KBM-7 (cell line): ENCODE data around the gene FUT7.

Source experiments
- DNase-seq: peaks from one replicate; pipeline ENCODE4 v3.0.0-alpha.2; 2015
- in situ Hi-C: fragments of 300-500 bp; cut with MboI; formaldehyde crosslinking; loops from 2 replicates; pipeline ENCODE4 v1.14.3; 2020; ENCODE audit warnings: low sequenced_read_pairs, low pct_unique_long_range_greater_than_20kb, mixed read lengths

FUT7 gene, protein sequence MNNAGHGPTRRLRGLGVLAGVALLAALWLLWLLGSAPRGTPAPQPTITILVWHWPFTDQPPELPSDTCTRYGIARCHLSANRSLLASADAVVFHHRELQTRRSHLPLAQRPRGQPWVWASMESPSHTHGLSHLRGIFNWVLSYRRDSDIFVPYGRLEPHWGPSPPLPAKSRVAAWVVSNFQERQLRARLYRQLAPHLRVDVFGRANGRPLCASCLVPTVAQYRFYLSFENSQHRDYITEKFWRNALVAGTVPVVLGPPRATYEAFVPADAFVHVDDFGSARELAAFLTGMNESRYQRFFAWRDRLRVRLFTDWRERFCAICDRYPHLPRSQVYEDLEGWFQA

DNA sequence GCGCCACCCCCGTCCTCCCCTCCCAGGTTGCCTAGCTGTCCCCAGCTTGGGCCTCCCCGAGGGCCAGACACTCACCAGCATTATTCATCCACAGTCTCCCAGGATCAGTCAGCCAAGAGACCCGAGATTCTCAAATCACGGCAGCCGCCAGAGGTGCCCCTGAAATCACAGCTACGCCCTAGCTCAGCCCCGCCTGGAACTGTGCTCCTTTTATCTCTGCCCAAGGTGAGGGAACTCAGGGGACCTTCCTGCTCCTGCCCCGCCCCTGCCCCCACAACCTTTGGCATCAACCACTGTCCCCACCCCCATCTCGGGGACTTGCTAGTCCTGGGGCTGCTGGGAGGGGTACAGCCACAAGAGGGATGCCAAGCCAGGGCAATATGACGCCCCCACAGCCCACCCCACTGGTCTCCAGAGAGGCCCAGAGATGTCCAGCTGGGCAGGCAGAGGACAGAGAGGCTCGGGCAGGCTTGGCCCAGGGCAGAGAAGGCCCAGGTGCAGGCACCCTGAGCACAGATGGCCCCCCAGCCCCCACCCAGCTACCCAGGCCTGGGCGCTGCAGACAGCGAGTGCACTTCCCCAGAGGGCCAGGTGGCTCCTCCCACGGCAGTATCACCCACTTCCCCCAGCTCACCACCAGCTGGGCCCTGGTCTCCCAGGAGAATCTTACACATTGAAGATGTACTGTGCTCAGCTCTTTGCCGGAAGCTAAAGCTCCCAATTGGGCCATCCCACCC is at the start of gene FUT7:
FUT7 (minus strand) TSS at position 185 of the 737 bp plus-strand sequence; CDS start at position 88, 97 bp downstream.
- in situ Hi-C loops = no loop called here
- peak; percentile 60 for DNase-seq

DNA sequence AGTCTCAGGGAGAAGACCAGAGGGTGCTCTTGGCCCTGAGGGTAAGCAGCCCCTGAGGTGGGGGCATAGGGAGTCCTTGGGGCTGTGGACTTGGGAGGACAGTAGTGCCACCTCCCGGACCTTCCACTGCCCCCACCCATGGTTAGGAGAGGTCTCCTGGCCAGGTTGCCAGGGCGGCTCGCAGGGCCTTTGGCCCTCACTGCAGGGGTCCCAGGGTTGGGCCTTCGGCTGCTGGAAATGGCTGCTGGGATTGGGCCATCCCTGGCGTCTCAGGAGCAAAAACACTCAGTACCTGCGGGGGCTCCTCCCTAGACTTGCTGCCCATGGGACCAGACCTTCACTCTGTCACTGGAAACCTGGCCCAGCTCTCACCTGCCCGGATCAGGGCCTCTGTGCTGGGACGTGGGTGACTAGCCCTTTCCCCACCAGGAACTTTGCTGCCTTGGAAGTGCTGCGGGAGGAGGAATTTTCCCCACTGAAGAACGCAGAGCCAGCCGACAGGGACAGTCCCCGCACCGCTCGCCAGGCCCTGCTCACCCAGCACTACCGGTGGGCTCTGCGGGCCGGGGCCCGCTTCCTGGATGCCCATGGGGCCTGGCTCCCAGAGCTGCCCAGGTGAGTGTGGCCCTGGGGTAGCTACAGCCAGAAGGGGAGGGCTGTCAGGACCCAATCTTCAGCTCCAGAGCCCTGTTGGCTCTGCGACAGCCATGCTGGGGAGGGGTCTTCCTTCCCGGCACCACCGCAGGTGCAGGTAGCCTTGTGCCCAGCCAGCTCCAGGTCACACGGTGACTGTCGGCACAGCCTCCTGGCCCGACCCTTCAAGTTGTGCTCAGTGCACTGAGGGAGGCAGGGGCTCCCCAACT is 48.6 kb upstream of the FUT7 start:
- no peak for DNase-seq
- in situ Hi-C loops = no loop called here

DNA sequence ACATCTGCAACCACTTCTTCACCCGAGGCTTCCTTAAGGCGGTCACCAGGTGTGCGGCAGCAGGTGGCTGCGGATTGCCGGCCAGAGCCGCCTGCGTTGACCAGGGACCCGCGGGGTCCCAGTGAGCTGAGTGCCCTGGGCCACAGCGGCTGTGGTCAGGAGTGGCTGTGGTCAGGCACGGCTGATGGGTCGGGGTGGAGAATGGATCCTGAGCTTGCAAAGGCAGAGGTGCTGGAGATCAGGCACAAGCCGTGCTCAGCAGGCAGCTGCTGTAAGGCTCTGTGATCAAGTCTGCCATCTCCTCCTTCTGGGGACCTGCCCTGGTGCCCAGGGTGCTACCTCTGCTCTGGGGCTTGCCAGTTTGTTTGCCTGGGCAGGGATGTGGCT is 47.5 kb upstream of the FUT7 start:
- in situ Hi-C loops = no loop called here
- DNase-seq = no peak

DNA sequence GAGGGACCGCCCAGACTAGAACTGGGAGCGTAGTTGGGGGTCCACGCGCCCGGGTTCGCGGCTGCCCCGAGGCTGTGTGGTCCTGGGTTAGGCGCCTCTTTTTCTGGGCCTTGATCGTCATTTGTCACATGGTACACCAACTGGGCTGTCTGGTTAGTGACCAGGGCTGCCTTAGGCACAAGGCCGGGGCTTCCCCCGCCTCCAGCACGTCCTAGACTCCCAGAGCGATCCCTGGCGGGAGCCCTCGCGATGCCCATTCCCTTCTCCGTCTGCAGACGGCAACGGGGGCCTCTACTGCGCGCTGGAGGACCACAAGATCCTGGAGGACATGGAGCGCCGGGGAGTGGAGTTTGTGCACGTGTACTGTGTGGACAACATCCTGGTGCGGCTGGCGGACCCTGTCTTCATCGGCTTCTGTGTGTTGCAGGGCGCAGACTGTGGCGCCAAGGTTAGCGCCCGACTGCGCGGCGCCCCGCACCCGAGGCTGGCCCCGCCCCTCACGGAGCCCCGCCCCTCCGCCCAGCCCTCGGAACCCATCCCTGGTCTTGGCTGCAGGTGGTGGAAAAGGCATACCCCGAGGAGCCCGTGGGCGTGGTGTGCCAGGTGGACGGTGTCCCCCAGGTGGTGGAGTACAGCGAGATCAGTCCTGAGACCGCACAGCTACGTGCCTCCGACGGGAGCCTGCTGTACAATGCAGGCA is 47.0 kb upstream of the FUT7 start:
- in situ Hi-C loops = no loop called here
- no peak for DNase-seq

DNA sequence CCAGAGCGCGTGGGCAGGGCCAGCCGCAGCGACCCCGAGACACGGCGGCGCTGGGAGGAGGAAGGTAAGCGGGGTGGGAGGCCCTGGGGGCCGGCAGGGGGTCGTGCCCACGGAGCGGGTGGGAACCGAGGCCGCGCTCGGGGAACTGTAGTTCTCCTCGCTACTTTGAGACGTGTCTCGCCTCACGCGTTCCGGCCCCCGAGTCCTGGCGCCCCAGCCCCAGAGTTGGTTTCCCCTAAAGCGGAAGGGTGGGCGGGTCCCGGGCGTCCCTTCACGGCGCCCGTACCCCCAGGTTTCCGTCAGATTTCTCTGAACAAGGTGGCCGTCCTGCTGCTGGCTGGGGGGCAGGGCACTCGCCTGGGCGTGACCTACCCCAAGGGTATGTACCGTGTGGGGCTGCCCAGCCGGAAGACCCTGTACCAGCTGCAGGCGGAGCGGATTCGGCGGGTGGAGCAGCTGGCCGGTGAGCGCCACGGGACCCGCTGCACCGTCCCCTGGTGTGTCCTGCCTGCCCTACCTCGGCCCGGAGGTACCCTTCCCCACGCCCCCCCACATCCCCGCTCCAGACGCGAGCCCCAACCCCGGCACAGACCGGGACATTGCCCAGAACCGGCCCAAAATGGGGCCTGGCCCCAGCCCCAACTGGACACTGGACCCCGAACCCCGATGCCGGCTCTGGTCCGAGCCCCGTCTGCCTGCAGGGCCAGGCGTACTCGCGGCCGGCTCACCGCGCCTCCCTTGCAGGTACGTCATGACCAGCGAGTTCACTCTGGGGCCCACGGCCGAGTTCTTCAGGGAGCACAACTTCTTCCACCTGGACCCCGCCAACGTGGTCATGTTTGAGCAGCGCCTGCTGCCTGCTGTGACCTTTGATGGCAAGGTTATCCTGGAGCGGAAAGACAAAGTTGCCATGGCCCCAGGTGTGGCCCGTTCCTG is 46.1 kb upstream of the FUT7 start:
- in situ Hi-C loops = no loop called here
- DNase-seq = no peak

DNA sequence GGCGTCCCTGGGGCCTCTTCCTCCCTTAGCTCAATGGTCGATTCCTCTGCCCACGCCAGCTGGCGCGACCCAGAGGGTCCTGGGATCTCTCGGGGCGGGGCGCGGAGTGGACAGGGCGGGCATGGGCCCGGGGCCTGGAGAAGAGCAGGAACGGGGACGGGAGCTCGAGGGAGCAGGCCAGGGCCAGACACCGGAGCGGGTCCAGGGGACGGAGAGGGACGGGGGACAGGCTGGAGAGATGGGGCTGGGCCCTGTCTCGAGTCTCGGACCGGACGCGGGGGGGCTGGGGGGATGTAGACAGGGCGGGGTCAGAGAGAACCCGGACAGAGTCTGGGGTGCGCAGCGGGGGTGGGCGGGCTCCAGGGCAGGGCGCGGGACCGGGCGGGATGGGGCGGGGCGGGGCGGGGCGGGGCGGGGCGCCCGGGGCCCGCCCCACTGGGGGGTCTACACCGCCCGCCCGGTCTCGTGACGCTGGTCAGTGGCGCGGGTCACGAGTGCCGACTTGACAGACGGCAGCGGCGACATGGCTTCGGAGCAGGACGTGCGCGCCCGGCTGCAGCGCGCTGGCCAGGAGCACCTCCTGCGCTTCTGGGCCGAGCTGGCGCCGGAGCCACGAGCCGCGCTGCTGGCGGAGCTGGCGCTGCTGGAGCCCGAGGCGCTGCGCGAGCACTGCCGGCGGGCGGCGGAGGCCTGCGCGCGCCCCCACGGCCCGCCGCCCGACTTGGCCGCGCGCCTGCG is 45.3 kb upstream of the FUT7 start, which contains the start of gene UAP1L1:
UAP1L1 (plus strand) TSS at position 508 of the 738 bp plus-strand sequence; CDS start at position 524, 16 bp downstream.
- no peak for DNase-seq
- in situ Hi-C loops = no loop called here

DNA sequence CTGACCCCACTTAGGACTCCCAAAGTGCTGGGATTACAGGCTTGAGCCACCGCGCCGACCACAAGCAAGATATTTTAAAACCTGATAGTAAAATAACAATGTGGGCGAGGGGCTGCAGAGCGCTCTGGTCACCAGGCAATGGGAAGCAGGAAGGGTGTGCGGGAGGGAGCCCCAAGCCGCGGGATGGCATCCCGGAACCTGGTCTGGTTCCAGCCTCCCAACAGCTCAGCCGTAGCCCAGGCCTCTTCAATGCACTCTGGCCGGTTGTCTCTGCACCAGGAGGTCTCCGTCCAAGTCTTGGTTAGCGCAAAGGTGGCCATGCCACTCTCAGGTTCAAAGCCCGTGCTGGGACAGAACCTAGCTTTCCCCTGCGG is 44.7 kb upstream of the FUT7 start:
- in situ Hi-C loops = no loop called here

DNA sequence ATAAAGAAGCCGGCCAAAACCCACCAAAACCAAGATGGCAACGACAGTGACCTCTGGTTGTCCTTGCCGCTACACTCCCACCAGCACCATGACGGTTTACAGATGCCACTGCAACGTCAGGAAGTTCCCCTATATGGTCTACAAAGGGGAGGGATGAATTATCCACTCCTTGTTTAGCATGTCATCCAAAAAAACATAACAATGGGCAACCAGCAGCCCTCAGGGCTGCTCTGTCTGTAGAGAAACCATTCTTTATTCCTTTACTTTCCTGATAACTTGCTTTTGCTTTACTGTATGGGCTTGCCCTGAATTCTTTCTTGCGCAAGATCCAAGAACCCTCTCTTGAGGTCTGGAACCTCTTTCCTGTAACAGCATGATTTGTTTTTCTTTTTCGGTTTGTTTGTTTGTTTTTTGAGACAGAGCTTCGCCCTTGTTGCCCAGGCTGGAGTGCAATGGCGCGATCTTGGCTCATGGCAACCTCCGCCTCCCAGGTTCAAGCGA is 43.4 kb upstream of the FUT7 start:
- DNase-seq = no peak
- in situ Hi-C loops = no loop called here

More for the DNA sequence above, 44.7 kb upstream of the FUT7 start:
- DNase-seq = no peak

DNA sequence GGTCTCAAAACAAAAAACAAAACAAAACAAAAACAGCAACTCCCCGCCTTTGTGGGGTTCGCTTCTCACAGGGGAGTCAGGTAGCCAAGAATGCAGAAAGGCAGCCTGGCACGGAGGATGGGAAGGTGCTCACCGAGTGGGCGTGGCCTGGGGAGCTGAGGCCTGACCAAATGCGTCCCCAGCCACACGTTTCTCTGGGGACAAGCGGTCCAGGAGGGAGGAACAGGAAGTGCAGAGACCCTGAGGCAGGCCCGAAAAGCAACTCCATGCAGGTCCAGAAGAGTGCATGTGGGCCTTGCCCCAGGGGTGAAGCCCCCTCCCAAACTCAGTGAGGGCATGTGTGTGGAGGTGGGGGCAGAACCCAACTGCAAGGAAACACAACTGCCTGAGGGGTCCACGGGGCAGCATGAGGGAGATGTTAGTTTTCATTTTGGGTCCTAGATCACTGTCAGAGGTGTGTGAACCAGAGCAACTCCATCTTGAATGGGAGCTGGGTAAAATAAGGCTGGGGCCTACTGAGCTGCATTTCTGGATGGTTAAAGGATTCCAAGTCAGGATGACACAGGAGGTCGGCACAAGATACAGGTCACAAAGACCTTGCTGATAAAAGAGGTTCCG is 42.9 kb upstream of the FUT7 start:
- in situ Hi-C loops = no loop called here
- DNase-seq = no peak

DNA sequence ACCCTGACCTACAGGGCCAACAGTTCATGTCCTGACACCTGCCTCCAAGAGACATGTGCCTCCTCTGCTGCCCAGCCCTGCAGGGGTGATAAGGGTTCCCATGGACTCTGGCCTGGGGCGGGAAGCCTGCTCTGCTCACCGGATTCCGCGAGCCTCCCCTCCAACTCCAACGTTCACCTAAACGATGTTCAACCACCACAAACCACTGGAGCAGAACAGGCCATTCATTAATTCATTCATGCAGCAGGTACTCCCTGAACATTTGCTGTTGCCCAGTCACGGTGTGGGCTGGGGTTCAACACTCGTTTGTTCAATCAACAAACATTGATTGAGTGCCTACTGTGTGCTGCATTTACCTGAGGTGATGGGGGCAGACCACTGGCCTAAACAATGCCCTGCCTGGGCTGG is 42.1 kb upstream of the FUT7 start:
- DNase-seq = no peak
- in situ Hi-C loops = no loop called here

DNA sequence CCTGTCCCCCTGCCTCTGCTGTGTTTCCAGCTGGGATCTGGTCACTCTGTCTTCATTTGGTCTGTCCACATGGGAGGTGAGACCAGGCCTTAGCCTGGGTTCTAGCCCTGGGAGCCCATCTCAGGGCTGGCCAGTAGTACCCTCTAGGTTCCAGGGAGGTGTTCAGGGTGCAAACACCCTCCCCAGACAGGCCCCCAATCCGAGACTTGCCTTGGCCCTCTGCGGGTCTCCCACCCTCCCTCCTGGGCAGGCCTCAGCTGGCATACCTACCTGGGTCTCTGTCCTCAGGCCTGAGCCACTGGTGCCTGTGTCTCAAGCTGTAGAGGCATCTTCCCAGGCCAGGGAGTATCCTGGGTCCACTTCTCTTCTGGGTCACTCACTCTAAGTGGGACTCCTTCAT is 39.4 kb upstream of the FUT7 start:
- in situ Hi-C loops = no loop called here
- DNase-seq = no peak

DNA sequence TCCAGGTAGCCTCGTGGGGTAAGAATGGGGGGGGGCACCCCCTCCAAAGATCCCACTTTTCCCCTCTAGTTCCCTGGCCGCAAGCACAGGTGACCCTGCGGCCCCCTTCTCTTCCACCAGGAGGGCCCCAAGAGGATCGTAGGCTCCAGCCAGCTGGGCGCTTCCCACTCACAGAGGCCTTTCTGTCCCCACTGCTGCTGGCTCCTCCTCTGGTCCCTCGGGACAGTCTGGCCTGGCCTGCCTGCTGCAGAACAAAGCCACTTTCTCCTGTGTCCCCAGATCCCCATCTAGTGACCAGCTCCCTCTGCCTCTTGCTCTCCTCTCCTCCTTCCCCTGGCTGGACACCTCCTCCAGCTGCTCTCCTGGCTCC is 39.0 kb upstream of the FUT7 start:
- in situ Hi-C loops = no loop called here
- DNase-seq = no peak

DNA sequence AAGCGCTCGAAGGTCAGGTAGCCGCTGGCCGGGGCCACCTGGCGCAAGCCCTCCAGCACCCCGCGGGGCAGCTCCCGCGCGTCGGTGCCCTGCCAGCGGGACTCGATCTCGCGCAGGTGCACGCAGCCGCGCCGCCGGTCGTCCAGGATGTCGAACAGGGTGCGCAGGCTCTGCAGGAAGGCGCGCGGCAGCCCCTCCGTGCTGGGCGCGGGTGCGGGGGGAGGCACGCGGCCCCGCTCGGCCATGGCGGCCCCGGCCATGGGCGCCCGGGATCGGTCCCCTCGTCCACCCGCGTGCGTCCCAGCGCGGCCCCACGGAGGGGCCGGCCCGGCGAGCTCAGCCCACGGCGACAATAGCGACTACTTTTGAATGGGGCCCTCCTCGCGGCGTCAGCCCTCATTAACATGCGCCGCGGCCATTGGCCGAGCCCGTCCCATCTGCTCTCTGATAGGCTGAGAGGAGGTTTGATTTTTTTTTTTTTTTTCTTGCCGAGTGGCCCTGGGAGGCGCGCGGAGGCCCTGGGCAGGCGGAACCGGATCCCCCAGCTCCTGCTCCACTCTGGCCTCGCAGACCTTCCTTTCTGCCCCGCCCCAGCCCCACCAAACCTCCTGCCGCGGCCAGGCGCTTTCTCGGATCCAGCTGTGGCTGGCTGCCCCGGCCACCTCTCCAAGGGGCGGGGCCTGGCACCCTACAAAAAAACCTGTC is 38.5 kb upstream of the FUT7 start, which contains the start of gene SAPCD2:
SAPCD2 (minus strand) TSS at position 357 of the 705 bp plus-strand sequence; CDS start at position 260, 97 bp downstream.
- peak; percentile 98 for DNase-seq
- in situ Hi-C loops = no loop called here

DNA sequence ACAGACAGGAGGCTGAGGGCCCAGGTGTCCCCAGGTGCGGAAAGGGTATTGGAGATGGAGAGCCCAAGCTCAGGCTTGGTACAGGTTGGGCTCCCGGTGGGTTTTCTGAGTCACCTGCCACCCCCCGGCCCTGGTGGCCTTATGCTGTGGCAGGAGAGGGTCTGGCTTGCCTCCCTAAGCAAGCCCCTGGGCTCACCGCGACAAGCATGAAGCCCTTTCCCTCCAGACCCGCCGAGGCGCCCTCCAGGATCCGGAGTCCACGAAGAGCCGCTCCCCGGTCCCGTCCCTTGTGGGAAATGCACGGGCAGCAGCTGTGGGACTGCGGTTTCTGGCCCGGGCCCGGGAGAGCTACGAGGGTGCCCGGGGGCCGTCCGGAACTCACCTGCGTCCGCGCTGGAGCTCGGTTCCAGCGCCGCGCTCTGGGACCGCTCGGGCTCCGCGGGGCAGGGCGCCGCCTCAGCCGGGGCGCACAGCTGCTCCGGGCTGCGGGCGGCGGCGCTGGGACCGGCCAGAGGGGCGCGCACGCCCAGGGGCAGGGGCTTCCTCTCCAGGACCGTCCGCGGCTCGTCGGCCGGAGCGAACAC is 37.7 kb upstream of the FUT7 start:
- no peak for DNase-seq
- in situ Hi-C loops = no loop called here

DNA sequence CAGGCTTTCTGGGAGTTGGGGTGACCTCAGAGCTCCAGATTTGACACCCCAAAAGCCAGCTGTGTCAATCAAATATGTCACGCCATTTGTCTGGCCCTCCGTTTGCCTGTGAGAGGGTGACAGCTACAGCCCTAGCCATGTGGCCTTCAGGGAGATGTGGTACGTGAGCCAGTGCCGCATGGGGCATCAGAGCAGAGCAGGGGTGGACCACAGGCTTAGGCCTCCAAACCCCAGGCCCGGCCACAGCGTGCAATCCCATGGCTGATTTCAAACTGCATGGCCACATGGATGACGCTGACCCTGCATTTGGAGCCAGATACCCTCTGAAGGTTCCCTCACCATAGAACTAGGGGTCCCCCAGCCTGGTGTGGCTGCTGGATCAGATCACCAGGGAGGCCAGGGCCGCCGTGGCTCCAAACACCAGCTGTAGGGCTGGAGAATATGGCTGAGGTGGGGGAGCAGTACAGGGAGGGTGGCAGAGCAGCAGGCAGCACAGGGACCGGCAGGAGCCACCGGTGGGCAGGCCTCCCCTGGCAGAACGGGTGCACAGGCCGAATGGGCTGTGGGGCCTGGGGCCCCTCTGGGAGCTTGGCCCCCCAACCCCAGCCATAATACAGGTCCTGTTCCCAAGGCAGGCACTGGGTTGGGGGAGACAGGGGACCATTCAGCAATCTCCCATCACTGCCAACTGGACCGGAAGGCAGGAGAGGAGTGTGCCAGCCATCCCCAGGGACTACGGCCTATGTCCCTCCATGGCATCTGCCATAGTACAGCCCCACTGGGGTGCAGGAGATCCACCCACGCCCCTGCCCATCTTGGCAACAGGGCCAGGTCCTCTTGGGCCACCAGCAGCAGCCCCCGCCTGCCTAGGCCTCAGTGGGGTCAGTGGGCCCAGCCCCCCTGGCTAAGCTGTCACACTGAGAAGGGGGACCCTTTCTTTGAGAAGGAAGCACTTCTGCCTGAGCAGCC is 36.9 kb upstream of the FUT7 start:
- in situ Hi-C loops = no loop called here
- no peak for DNase-seq
